GM21529 (cell line): Measurements from ENCODE around the gene TLR3.
A peak's percentile ranks its signal among the peaks of the same experiment; 100 is the strongest.

Experiments
- ATAC-seq: cut with Tn5 transposase; IDR thresholded peaks from one replicate; pipeline ENCODE4 v1.9.1; 2021; ENCODE audit not compliant: unreplicated experiment

The TLR3 gene

GRCh38 chr4:186104114-186104889, 35.3 kb downstream of the TLR3 start, which contains the start of gene FAM149A:
FAM149A (plus strand) TSS chr4:186104704.
- peak; percentile 74 for ATAC-seq

- ATAC-seq = peak; percentile 32
These were observed 36.1 kb downstream of the TLR3 start for GRCh38 chr4:186104890-186105646.

GRCh38 chr4:186105647-186106321, 36.8 kb downstream of the TLR3 start:
- ATAC-seq = peak; percentile 32

GRCh38 chr4:186107947-186108346, 39.0 kb downstream of the TLR3 start:
- ATAC-seq = no peak

- ATAC-seq = no peak
These were observed 39.4 kb downstream of the TLR3 start for GRCh38 chr4:186108391-186108790.

GRCh38 chr4:186109245-186109644, 40.3 kb downstream of the TLR3 start:
- no peak for ATAC-seq

- ATAC-seq = no peak
These were observed 47.7 kb downstream of the TLR3 start for GRCh38 chr4:186116697-186117096.

- no peak for ATAC-seq
These were observed 49.6 kb downstream of the TLR3 start for GRCh38 chr4:186118582-186118981.

GRCh38 chr4:186121057-186121456, 52.1 kb downstream of the TLR3 start:
- no peak for ATAC-seq

GRCh38 chr4:186128842-186129241, 59.9 kb downstream of the TLR3 start:
- no peak for ATAC-seq

- ATAC-seq = no peak
These were observed 63.0 kb downstream of the TLR3 start for GRCh38 chr4:186131935-186132334.

GRCh38 chr4:186132577-186133242, 63.8 kb downstream of the TLR3 start:
- ATAC-seq = no peak

- ATAC-seq = peak; percentile 99
These were observed 65.3 kb downstream of the TLR3 start for GRCh38 chr4:186134257-186134656.

GRCh38 chr4:186134861-186135260, 65.9 kb downstream of the TLR3 start:
- no peak for ATAC-seq

- no peak for ATAC-seq
These were observed 68.3 kb downstream of the TLR3 start for GRCh38 chr4:186137196-186137794.
